ENCODE results near the gene RRAD.

The RRAD gene

GRCh38 chr16:66931665-66932064, 6.3 kb upstream of the RRAD start:
- DNase-seq: no peak

GRCh38 chr16:66930189-66930588, 4.9 kb upstream of the RRAD start:
- no peak for DNase-seq

GRCh38 chr16:66928702-66929388, 3.5 kb upstream of the RRAD start:
- peak; percentile 54 for DNase-seq

- no peak for DNase-seq
These were observed 2.7 kb upstream of the RRAD start for GRCh38 chr16:66927918-66928649.

- DNase-seq: no peak
These were observed 1.7 kb upstream of the RRAD start for GRCh38 chr16:66926961-66927436.

- no peak for DNase-seq
These were observed 1.0 kb upstream of the RRAD start for GRCh38 chr16:66926171-66926947.

- peak; percentile 30 for DNase-seq
These were observed 611 bp downstream of the RRAD start for GRCh38 chr16:66924527-66925321.

GRCh38 chr16:66923866-66924265, 1.5 kb downstream of the RRAD start:
- DNase-seq: no peak

GRCh38 chr16:66923247-66923731, 2.0 kb downstream of the RRAD start:
- no peak for DNase-seq

- DNase-seq: no peak
These were observed 3.4 kb downstream of the RRAD start for GRCh38 chr16:66921729-66922450.

- no peak for DNase-seq
These were observed 4.2 kb downstream of the RRAD start for GRCh38 chr16:66920924-66921680.

- DNase-seq: no peak
These were observed 5.1 kb downstream of the RRAD start for GRCh38 chr16:66920299-66920590.

- DNase-seq: no peak
These were observed 5.6 kb downstream of the RRAD start for GRCh38 chr16:66919569-66920298.

- DNase-seq: no peak
These were observed 6.3 kb downstream of the RRAD start, which contains the start of gene CDH16 for GRCh38 chr16:66918803-66919568. CDH16 (minus strand) TSS chr16:66918885; CDS start chr16:66918065, 820 bp downstream.

GRCh38 chr16:66918355-66918754, 7.0 kb downstream of the RRAD start:
- DNase-seq: no peak

GRCh38 chr16:66917741-66918140, 7.6 kb downstream of the RRAD start:
- DNase-seq: no peak

GRCh38 chr16:66916518-66916917, 8.8 kb downstream of the RRAD start:
- no peak for DNase-seq

- DNase-seq: no peak
These were observed 10.3 kb downstream of the RRAD start for GRCh38 chr16:66915041-66915440.

- DNase-seq: no peak
These were observed 10.8 kb downstream of the RRAD start for GRCh38 chr16:66914541-66914940.

GRCh38 chr16:66913711-66914110, 11.6 kb downstream of the RRAD start:
- no peak for DNase-seq

Data from activated CD4-positive, alpha-beta T cell treated with anti-CD3 and anti-CD28 coated beads, Interleukin-2, amount 50 U/mL, for 16 hours (primary cell).